Heart left ventricle (tissue), 16 donors: ENCODE measurements around the gene KIF5A. TPM values are rescaled to one million over a fixed set of nuclear protein-coding genes. Genes with fewer than 3 reads are reported as not detected.

Experiments
- ATAC-seq, 4 donors: fragments of 200-7000 bp; cut with Tn5 transposase; one replicate each; pipeline ENCODE4 v1.9.1; 2020 to 2022; ENCODE audit warnings: moderate library complexity in 4 of 4, mild to moderate bottlenecking in 3 of 4, moderate number of reproducible peaks in 1 of 4
- DNase-seq, 5 donors: peaks; one replicate each; pipeline ENCODE4 v3.0.0-alpha.2; 2020
- H3K27ac ChIP-seq, 12 donors: fragments of 200-600 bp; sonication (generic) in 4 of 12; one replicate each; pipeline versions ENCODE4 v1.5.0 to v1.8.0; 2016 to 2022; ENCODE audit warnings: mild to moderate bottlenecking in 2 of 12
- H3K27me3 ChIP-seq, 9 donors: fragments of 200-600 bp; sonication (generic) in 2 of 9; one replicate each; pipeline versions ENCODE4 v1.5.1 to v1.8.0; 2016 to 2022; ENCODE audit warnings: mild to moderate bottlenecking in 3 of 9
- H3K36me3 ChIP-seq, 9 donors: fragments of 200-600 bp; sonication (generic) in 2 of 9; one replicate each; pipeline versions ENCODE4 v1.5.0 to v1.8.0; 2018 to 2022; ENCODE audit warnings: mild to moderate bottlenecking in 2 of 9
- H3K4me1 ChIP-seq, 12 donors: fragments of 200-600 bp; sonication (generic) in 4 of 12; one replicate each; pipeline versions ENCODE4 v1.5.0 to v1.8.0; 2016 to 2022; ENCODE audit warnings: mild to moderate bottlenecking in 3 of 12
- H3K4me3 ChIP-seq, 12 donors: fragments of 200-600 bp; sonication (generic) in 4 of 12; one replicate each; pipeline versions ENCODE4 v1.5.0 to v1.8.0; 2017 to 2022; ENCODE audit warnings: mild to moderate bottlenecking in 9 of 12, moderate library complexity in 4 of 12
- H3K9me3 ChIP-seq, 12 donors: fragments of 200-600 bp; sonication (generic) in 4 of 12; one replicate each; pipeline versions ENCODE4 v1.5.0 to v1.8.0; 2016 to 2022; ENCODE audit warnings: mild to moderate bottlenecking in 1 of 12
- CTCF ChIP-seq, 12 donors: fragments of 200-600 bp; sonication (generic) in 4 of 12; IDR thresholded peaks; one replicate each; pipeline versions ENCODE4 v1.5.0 to v1.8.0; 2018 to 2022; ENCODE audit warnings: antibody characterized with exemption in 12 of 12, mild to moderate bottlenecking in 5 of 12
- POLR2A ChIP-seq, 2 donors: fragments of 450-650 bp; IDR thresholded peaks; one replicate each; pipeline ENCODE4 v1.6.1; 2017; ENCODE audit warnings: antibody characterized with exemption in 2 of 2, mild to moderate bottlenecking in 2 of 2, moderate library complexity in 2 of 2
- WGBS, 4 donors: extraction: QIAGEN DNeasy Blood & Tissue Kit in 2 of 4; methylation state at CpG; one replicate each; pipeline versions ENCODE4 v1.1.5 to v1.1.7; 2013 to 2018; 5-methylcytosine and 5-hydroxymethylcytosine counted together
- intact Hi-C, 10 donors: fragments of 100-400 bp; cut with DNase I; formaldehyde crosslinking; loops; one replicate each; pipeline versions ENCODE4 v1.11.1 to v1.14.2; 2022
- polyA plus RNA-seq, 2 donors: library from polyadenylated mRNA; stranded (reverse); fragments of 200-250 nt; gene quantifications; one replicate each; pipeline ENCODE4 v1.2.3, GENCODE V29; 2013
- total RNA-seq, 9 donors: library from RNA; depleted of rRNA in 2 of 9; stranded (reverse); fragments of >200 nt in 2 of 9; fragmentation: NEBNext Ultra II Directional in 3 of 9; extraction: Animal tissue kit (Norgen Biotek cat#: 25700) in 3 of 9; gene quantifications; one replicate each; pipeline versions ENCODE4 v1.1.0 to v1.2.4, GENCODE V29; 2016 to 2023
- donor health status: ischemic (EF 13 %, LVEDD 7.1; RV severe dilation, severe dysfunction).
- donor health status: healthy with polysubstance abuse.
- donor health status: DM: no; HTN: yes; CAD: no.
- donor health status: DM: no; HTN: no; CAD: no.
- donor health status: ischemic (EF 25% LVEDD 6.9; RV normal size, moderate dysfunction).
- donor health status: ischemic (EF 25% LVEDD 5.7; RV mildly dilated, moderate dysfunction).
- donor health status: healthy.
- donor health status: DM: yes; HTN: yes; CAD: no.
- donor health status: ischemic (EF 35%, LVEDD 5.7; RV mildly dilated, moderate dysfunction).
- donor health status: nonischemic (EF 11% LVEDD 7.7; RV severe dilation, severe dysfunction).
- donor health status: DM: yes; HTN: yes; CAD: no.
- donor health status: PGD.
- donor health status: ischemic (EF 29% LVEDD 5.4; RV normal size, mild dysfunction).
- donor health status: nonischemic (EF 23%, LVEDD 6.1; RV moderate dilation, normal function).

Gene KIF5A
- total and polyA plus RNA-seq, 11 donors: 0.06 to 0.31 (median 0.14) TPM; not detected in 3

DNA sequence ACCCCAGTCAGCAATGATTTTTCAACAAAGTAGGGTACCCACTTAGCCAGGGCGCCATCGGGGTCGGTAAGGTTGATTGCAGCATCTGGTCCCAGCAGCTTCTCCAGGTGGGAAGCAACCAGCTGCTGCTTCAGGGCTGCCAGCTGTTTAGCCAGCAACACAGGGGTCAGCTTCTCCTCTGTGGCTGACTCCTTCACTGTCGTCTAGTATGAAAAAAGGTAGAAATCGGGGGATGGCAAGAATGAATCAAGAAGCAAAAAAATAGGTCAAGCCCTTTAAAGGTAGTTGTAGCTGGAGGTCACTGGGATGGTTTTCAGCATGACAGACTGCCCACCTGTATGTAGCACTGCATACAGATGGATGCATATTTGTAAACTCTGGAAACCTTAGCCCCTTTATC, 15.6 kb upstream of the KIF5A start:
- no peak for DNase-seq
- no peak for ATAC-seq
- no peaks in the 10 kb centered on the region for H3K9me3 ChIP-seq
- intact Hi-C loops: no loop called here
- no peaks in the 10 kb centered on the region for H3K4me1 ChIP-seq
- no peak overlapping the region for H3K27ac ChIP-seq
- WGBS, 4 donors: 94 to 96% (median 95%) methylated on average over 5 of the region's 5 CpGs
- peaks cover 9 to 97% (median 83%) of the 10 kb centered on the region in 9 donors for H3K36me3 ChIP-seq
- H3K4me3 ChIP-seq: no peak overlapping the region
- H3K27me3 ChIP-seq: no peaks in the 10 kb centered on the region
- TF ChIP-seq CTCF (IDR thresholded peaks at IDR 0.05) (no peak), POLR2A (IDR thresholded peaks at IDR 0.05) (no peak)

DNA sequence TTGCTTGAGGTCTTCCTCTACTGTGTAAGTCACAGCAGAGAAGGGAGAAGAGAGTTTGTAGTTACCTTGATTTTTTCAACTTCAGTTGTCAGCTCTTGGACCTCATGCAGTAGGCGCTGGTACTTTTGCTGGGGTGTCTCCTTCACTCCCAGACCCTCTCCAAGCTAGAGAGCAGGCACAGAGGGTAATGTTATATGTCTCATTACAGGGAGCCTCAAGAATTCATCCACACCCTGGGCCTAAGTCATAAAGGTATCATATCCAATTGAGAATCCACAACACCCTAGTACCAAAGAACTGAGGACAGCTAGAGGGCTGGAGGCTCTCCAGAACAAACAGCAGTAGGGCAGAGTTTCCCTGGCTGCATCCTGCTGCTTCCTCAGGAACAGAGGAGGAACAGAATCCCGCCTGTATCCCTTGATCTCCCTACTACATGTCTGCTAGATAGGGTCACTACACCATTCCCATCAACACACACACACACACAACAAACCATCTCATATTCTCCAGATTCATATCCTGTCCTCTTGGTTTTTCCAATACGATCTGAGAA, 14.8 kb upstream of the KIF5A start:
- no peaks in the 10 kb centered on the region for H3K27me3 ChIP-seq
- 83 to 97% (median 86%) methylated on average over 3 of the region's 3 CpGs for WGBS, 4 donors
- H3K4me1 ChIP-seq: no peaks in the 10 kb centered on the region
- ATAC-seq (no peak), DNase-seq (no peak)
- H3K9me3 ChIP-seq: no peaks in the 10 kb centered on the region
- H3K4me3 ChIP-seq: no peak overlapping the region
- H3K27ac ChIP-seq: no peak overlapping the region
- peaks cover 9 to 97% (median 81%) of the 10 kb centered on the region in 9 donors for H3K36me3 ChIP-seq
- intact Hi-C loops: no loop called here
- TF ChIP-seq CTCF (IDR thresholded peaks at IDR 0.05): no peak
- no peak for TF ChIP-seq POLR2A (IDR thresholded peaks at IDR 0.05)

GRCh38 chr12:57535764-57536596, 13.9 kb upstream of the KIF5A start:
- DNase-seq (no peak), ATAC-seq (no peak)
- intact Hi-C loops: no loop called here
- 79 to 87% (median 84%) methylated on average over 6 of the region's 6 CpGs for WGBS, 4 donors
- peaks cover 9 to 97% (median 78%) of the 10 kb centered on the region in 9 donors for H3K36me3 ChIP-seq
- H3K4me1 ChIP-seq: peaks cover 0 to under 1% (median 0%) of the 10 kb centered on the region in 12 donors
- no peak overlapping the region for H3K27ac ChIP-seq
- H3K9me3 ChIP-seq: no peaks in the 10 kb centered on the region
- H3K4me3 ChIP-seq: no peak overlapping the region
- no peak for TF ChIP-seq CTCF (IDR thresholded peaks at IDR 0.05)
- TF ChIP-seq POLR2A (IDR thresholded peaks at IDR 0.05): no peak
- no peaks in the 10 kb centered on the region for H3K27me3 ChIP-seq

GRCh38 chr12:57536597-57536942, 13.3 kb upstream of the KIF5A start:
- Histone ChIP-seq H3K4me1 (peaks cover 0 to 5% (median 0%) of the 10 kb centered on the region in 12 donors), H3K27me3 (no peaks in the 10 kb centered on the region), H3K4me3 (no peak overlapping the region), H3K36me3 (peaks cover 9 to 94% (median 75%) of the 10 kb centered on the region in 9 donors), H3K9me3 (no peaks in the 10 kb centered on the region), H3K27ac (no peak overlapping the region)
- no peak for TF ChIP-seq CTCF (IDR thresholded peaks at IDR 0.05)
- no peak for TF ChIP-seq POLR2A (IDR thresholded peaks at IDR 0.05)
- 86 to 100% (median 98%) methylated on average over 1 of the region's 1 CpG for WGBS, 4 donors
- intact Hi-C loops: no loop called here
- no peak for ATAC-seq
- no peak for DNase-seq
